ENCODE results near the gene CABLES1.
"Not testable (repeated sequence)": the region's sequence is repeated elsewhere in the genome, so short reads cannot be mapped to it uniquely, and the experiment has no call there.

CABLES1 gene

DNA sequence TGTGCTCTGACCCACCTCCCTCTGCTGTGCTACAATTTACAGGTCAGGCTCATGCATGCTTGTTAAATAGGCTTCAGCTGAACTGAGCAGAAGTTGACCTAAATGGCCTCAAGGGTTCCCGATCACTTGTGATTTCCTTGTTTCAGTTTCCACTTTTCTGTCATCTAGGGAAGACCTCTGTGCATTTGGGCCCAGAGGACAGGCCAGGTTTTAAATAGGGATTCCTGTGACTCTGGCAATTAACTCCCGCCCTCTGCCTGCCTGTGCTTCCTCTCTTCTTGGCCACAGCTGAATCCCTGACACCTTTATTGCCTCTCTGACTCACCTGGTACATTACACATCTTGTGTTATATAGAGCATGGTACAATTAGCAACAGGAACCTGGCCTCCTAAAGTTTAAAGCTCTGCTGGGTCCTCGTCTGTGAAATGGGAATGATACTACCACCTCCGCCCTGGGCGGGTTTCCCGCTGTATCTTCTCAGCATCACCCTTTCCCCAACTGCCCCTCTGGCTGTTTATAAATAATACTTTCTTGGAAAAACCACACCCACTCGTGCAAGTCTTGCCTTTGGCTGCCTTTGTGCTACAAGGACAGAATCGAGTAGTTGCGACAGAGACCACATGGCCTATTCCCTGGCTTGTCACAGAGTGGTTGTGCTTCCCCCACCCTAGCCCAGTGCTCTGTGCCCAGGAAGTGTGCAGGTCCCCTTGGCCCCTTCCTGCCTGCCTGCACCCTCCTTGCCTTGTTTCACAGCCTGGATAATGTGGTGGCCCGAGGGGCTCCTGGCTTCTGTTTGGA lies 7.9 kb downstream of the CABLES1 start:
- DNase-seq, result no peak

DNA sequence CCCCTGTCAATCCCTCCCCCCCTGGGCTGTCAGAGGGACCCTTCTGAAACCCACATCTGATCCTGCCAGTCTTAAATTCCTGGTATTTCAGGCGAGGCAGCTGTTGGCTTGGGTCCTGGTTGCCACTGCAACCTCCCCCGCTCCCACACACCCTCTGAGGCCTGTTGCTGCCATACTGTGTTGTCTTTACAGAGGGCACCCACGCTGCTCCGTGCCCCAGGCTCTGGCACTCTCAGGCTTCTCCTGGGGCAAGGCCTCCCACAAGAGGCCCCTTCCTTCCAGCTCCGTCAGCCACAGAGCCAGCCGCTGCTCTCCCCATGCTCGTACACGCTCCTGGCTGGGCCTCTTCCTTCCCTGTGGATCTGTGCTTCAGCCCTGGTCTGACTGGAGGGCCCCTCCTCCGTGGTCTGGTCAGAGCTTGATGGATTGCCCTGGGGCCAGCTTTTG lies 8.6 kb downstream of the CABLES1 start:
- no peak for DNase-seq

DNA sequence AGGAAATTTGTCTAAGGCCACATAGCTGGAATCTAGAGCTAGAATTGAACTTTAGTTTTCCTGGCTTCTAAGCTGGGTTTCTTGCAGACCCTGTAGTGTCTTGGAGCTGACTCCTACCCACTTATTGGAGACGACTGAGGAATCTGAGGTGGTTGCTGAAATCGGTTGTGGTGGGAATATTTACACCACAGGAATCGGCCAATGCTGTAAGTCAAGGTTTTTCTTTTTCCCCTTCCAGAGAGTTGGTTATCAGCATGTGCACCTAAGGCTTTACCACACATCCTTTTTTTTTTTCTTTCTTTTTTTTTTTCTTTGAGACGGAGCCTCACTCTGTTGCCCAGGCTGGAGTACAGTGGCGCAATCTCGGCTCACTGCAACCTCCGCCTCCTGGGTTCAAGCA lies 9.4 kb downstream of the CABLES1 start:
- DNase-seq, result no peak

DNA sequence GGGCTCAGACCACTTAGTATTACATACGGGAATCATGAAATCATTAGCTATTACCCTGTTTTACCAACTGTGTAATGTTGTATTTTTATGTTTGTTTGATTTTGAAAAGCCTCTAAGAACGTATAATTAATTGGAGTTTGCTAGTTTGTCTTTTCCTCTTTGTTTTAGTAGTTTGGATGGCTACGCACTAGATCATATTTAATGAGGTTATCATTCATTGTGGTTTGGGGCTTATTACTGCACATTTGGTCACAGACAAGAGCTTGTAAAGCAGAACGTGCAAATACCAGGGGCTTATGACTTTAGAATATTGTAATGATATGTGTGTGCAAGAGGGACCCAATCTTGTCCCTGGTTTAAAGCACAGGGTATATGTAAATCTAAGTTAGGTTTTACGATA lies 10.3 kb downstream of the CABLES1 start:
- no peak for DNase-seq

DNA sequence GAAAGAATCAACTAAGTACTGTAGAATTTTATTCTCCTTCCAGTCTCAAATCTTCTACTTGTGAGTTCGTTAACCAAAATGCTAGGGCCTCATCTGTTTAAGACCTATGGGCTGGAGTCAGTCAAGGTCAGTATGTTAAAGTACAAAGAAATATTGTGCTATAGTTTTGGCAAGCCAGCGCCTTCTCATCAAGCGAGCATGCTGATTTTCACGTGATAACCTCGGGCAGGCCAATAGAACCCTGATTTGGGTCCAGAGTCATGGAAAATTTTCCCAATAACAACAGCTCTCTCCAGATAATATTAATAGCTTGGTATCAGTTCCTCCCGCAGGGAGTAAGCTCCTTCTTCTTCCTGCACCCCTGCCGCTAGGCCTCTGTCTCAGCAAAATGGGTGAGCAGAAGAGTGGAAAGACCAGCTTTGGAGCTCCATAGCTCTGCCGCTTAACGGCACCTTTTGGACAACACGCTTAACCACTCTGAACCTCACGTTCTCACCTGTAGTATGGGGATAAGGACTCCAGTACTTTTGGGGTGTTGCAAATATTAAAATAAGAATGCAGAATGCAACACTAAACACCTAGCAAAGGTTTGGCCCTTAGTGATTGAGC lies 11.7 kb downstream of the CABLES1 start:
- no peak for DNase-seq

DNA sequence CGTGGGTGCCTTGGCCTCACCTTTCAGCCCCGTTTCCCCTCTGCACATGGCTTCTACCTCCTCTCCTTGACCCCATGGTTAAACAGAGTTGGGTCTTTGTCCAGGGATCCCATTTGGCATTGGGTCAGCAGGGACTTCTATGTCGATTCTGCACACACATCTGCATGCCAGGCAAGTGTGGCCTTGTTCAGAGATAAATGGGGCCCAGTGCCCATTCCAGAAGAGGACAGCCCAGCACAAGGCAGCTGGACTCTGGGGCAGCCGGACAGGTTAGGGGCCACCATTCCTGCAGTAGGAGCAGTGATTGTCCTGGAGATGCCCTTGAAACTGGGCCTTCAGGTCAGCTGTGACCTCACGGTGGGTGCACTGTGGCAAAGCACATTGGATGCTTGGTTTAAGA lies 13.1 kb downstream of the CABLES1 start:
- DNase-seq, result no peak

DNA sequence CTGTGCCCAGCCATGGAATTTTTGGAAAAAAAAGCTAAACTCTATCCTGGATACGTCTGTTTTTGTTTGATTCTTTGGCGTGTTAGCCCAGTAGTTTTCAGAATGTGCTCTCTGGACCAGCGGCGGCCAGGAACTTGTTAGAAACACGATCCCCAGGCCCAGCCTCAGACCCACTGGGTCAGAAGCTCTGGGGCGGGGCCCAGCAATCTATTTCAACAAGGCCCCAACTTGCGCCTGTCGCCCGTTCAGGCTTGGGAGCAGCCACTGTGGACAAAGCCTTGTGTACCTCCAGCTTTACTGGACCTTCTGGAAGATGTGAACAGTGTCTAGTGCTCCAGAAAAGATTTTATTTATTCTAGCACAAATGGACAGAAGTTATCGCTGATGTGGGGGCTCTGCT lies 14.3 kb downstream of the CABLES1 start:
- no peak for DNase-seq

DNA sequence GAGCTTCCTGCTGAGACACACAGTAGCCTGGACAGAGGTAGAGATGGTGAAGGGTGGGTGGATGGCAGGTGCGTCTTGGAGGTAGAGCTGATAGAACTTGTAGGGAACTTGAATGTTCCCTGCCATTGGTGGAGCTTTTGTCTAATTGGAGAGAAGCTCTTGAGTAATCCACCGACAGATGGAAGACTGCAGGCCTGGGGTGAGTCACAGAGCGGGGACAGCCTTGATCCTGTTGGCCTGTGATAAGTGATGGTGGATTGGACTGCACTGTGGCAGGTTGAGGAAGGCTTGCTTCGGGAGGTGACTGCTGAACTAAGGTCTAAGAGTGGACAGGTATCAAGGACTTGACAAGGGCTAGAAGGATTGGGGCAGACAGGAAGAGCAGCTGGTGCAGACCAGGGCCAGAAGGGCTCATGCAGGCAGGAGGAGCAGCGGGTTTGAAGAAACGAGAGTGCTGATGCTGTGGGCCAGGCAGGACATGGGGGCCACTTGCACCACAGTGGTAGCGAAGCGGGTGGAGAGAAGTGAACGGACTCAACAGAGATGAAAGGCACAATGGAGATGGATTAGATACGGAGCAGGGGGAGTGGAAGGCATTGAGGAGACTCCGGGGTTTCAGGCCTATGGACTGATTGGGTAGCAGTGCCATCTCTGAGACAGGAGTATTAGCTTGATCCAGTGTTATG lies 16.3 kb downstream of the CABLES1 start:
- DNase-seq, result no peak

DNA sequence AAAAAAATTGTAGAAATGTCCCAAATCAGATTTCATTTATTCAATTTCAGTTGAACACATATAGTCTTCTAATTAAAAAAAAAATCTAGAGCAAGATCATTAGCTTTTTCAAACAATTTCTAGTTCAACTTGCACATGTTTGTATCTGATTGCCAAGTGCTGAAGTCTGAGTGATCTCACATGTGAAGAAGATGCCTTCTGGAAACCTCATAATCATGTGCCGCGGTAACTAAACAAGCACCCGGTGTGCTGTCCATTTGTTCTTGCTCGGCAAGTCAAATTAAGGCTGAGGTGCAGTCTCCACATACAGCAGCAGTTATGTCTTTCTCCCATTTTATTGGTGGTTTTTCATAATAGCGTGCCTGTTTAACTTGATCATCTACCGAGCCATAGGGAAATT lies 18.7 kb downstream of the CABLES1 start:
- no peak for DNase-seq

DNA sequence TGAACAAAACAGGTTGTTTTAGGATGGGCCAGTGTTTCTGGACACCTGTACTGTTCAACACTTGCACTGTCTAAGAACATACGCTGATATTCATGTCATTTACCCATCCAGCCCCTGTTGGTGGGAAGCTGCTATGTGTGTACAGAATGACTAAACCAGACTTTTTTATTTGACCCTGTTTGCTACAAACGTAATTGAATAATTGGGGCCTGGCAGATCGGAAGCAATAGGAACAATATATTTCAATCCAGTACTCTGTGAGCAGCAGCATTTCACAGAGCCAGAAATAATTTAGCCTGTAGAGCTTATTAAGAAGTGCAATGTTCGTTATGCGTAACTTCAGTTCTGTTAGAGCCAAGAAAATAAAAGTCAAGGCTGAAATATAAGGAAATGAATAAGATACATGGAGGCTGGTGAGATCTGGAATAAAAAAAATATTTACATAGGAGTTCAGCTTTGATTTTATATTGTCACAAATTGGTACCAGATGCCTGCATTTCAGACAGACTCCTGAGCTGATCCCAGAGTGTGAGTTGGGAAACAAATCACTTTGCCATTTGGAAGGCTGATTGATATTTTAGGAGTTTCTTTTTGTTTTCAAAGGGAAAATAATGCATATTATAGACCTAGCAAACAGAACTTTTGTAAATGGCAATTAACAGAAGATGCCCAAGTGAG lies 19.7 kb downstream of the CABLES1 start:
- no peak for DNase-seq

DNA sequence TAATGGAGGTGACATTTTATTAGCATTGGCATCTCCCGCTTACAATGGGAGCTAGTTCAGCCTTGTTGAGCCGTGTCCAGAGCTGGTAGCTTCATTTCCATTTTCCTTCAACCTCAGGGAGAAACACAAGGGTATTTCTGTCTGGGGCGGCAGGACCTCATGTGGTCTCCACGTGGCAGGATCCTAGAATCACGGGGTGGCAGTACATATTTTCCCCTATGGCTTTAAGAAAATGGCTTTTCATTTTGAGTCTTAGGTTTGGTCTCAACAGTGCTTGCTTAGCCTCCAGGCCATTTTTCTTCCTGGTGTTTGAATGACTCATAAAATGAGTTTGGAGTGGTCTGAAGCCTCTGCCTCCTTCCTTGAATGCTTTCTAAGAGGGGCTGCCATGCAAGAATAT lies 20.3 kb downstream of the CABLES1 start:
- no peak for DNase-seq

DNA sequence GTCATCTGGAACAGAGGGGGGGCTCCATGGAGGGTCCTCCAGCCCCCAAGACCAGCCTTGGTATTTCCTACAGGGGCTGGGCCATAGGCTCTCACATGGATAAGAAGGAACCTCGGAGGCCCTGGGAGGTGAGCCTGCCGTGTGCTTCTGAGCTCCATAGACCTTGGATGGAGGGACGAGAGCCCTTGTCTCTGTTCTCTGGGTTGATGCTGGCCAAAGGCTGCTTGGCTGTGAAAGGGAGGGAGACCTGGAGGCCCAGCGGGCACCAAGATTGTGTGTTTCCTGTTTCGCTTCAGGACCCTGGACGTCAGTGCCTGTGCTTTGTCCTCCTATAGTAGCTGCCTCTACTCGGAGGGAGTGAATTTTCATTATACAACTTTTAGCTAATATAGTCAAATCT lies 20.8 kb downstream of the CABLES1 start:
- DNase-seq, result no peak

DNA sequence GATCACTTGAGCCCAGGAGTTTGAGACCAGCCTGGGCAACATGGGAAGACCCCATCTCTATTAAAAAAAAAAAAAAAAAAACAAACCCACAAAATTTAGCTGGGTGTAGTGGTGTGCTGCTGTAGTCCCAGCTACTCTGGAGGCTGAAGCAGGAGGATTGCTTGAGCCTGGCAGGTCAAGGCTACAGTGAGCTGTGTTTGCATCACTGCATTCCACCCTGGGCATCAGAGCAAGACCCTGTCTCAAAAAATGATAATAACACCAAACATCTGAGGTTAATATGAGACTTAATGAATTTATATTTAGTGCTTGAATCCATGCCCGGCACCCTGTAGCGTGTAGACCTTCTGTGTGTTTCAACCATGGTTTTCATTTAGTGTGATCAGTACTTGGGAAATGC lies 22.8 kb downstream of the CABLES1 start:
- DNase-seq, result no peak

DNA sequence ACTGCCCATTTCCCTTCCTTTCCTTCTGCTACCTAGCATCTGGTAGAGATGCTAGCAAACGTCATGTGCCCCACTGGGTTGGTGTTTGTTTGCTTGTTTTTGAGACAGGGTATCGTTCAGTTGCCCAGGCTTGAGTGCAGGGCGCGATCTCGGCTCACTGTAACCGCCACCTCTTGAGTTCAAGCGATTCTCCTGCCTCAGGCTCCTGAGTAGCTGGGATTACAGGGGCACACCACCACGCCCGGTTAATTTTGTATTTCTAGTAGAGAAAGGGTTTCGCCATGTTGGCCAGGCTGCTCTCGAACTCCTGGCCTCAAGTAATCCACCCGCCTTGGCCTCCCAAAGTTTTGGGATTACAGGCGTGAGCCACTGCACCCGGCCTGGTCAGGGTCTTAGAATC lies 23.6 kb downstream of the CABLES1 start:
- not testable (repeated sequence) for DNase-seq

DNA sequence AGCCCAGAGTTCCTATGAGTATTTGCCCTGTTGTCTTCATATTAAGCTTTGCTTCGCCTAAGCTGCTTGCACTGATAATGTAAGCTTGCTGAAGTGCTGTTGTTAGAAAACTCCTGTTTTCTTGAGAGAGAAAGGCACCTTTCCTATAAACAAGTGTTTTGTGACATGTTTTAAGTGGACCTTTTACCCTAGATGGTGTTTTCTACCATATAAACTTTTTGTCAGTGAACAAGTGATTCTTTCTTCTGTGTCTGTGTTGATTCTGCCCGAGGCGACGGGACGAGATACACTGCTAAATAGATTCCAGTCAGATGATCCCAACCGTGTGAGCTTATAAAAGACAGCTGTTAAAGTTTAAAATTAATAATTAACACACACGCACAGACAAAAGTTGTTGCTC lies 24.1 kb downstream of the CABLES1 start:
- DNase-seq, result no peak

DNA sequence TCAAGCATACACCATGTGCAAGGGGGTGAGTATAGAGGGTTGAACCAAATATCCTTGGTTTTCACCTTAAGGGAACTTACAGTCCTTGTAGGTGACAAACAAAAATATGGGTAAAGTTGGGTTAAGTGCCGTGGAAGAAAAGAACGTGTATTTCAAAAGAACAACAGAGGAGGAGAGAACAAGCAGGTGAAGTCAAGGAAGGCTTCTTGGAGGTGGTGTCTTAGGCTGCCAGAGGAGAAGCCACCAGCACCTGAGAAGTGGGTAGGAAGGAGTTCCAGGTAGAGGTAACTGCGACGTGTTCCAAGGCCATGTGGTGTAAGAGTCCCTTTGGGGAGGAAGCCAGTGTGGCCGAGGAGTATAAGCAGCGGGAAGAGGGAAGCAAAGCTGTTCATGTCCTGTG lies 27.2 kb downstream of the CABLES1 start:
- no peak for DNase-seq

DNA sequence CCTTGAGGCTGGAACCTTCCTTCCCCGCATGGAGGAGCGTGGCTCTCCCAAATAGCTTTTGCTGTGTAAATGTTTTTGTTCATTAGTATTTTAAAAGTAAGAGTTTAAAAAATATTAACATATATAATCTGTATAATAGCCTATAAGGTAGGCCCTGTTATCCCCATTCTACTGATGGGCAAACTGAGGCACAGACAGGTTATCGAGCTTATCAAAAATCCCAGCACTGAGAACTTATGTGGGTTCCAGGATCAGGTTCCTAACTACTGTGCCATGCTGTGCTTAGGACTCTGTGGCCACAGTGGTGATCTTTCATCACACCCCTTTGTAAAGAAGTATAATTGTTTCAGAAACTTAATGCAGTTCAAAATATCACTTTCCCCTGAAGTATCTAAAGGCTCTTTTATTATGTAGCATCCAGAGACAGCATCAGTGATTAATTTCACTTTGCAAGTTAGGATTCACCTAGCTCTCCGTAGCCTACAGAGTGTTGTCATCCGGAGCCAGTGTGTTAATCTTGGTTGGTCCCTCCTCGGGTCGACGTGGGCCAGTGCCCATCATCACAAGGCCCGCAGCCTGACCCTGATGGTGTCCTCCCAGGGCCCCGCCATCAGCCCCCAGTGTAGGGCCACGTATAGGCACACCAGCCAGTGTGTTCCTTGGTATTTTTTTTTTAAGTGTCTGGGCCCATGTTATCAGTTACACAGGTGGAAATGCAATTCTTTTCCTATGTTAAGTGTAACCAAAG lies 28.7 kb downstream of the CABLES1 start:
- no peak for DNase-seq

DNA sequence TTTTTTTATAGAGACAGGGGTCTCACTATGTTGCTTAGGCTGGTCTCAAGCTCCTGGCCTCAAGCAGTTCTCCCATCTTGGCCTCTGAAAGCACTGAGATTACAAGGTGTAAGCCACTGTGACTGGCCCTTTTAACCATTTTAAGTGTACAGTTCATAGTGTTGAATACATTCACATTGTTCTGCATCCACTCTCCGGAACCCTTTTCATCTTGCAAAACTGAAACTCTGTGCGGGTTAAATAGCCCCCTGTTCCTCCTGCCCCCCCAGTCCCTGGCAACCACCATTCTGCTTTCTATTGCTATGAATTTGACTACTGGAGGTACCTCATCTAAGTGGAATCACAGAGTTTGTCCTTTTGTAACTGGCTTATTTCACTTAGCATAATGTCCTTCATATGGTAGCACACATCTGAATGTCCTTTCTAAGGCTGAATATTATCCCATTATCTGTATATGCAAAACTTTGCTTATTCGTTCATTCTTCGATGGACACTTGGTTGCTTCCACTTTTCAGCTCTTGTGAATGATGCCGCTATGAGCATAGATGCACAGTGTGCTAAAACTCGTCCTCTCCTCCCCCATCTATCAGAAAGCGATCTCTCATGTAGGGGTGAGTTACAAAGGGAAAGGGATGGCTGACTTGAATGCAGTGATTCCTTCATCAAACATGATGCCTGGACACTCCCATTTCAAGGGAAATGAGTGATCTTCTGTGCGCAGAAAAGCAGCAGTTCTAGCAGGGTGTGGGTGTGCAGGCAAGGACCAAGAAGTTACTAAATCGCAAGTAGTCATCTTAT lies 30.2 kb downstream of the CABLES1 start:
- no peak for DNase-seq

DNA sequence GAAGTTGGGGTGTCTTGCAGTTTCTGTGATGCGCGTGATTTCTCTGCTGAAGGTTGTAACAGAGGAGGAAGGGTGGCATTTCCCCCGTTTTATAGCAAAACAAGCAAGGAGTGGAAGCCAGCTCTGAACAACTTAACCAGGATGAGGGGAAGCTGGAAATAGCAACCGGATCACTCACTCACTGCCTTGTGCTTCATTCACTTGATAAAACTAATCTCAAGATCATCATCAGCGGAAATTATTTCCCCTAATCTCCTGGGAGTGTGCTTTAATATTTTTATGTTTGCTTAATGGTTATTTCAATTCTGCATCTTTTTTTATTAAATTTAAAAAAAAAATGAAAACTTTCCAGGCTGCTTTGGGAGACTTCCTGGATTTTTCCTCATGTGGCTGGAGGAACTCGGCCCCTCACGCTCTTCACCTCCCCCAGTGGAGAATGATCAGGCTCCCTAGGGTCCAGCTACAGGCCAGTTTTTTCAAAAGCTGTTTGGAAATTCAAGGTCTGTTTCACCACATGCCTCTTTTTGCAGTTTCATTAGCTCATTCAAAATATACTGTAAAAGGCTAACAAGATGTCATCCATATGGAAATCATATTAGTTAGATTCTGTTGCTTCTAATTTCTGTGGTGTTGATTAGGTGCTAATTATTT lies 31.7 kb downstream of the CABLES1 start:
- no peak for DNase-seq

DNA sequence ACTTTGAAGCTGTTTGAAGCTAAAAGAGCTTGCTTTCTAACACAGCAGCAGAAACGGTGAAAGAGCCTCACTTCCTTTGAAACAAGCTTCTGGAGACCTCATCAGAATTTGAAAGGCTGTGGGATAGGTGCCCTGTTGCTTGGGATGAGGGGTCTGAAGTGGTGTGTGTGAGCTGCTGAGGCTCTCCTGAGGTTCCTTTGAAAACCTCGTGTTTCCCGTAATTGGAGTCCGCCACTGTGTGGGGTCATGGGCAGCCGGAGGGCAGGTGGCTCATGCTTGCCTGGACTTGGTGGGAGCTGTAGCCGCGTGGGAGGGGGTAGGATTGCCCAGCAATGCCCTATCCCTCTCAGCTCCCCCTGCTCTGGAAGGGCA lies 34.4 kb downstream of the CABLES1 start:
- DNase-seq, result no peak

DNA sequence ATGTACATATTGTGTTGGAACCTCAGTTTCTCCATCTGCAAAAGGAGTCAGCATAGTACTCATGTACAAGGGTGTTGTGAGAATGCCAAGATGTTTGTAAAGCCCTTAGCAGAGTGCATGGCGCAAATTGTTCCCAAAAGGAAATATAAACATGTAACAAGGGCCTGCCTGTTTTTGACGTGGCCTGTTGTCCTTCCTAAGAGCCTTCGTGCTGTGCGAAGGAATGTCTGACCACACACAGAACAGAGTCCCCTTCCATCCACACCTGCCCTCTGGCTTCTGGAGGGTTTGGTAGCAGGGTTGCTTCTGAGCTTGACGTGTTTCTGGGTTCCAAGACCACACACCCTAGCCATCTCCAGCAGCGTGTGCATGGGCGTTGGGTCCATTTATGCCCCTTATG lies 34.9 kb downstream of the CABLES1 start:
- DNase-seq, result no peak
